ENCODE data around the gene ELOB. TPM values are rescaled to one million over a fixed set of nuclear protein-coding genes. Genes with fewer than 3 reads are reported as not detected.

ELOB gene
- total RNA-seq, 1 experiment from 2014 or later: 259 TPM

DNA sequence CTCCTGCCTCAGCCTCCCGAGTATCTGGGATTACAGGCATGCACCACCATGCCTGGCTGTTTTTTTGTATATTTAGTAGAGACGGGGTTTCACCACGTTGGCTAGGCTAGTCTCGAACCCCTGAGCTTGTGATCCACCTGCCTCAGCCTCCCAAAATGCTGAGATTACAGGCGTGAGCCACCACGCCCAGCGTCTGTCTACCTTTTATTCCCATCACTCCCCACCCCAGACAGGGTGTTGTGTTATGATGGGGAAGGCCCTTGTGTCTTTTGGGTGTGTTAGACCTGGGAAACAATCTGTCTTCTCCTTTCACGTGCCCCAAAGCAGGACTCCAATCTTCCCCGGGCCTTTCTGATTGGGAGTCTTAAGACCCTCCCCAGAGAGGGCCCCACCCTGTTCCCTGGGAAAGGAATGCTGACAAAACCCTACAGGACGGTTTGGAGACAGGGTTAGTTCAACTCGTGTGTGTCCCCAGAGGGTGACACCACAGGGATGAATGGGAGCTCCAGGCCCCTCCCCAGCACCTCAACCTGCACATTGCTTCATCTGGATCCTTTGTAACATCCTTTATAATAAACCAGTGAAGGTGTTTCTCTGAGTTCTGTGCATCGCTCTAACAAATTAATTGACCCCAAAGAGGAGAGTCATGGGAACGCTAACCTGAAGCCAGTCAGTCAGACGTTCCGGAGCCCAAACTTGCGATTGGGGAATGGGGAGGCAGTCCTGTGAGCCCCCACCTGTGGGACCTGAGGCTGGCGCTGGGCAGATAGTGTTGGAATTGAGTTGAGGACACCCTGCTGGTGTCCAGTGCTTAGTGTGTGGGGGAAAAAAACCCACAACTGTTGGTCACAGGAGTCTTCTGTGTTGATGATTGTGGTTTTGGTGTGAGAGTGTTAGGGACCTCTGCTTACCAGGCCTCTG is 3.2 kb upstream of the ELOB start:
- intact Hi-C loops (cut with micrococcal nuclease; ENCODE audit: unreplicated experiment): loop anchor here (2.0 to 5.0 kb wide), 2 partner anchors 15 to 37 kb away; partner anchors contain the start of gene PRSS21
- Histone ChIP-seq H3K4me2 (no peak overlapping the region), H3K27me3 (ENCODE audit: insufficient read depth, low read depth) (no peaks in the 10 kb centered on the region), H3K79me2 (ENCODE audit: low read depth) (peaks cover 36% of the 10 kb centered on the region), H3F3A (ENCODE audit: insufficient read depth, low read depth) (peaks cover 24% of the 10 kb centered on the region), H3K4me1 (replicated peaks; ENCODE audit: insufficient read depth) (peaks cover 19% of the 10 kb centered on the region), H3K9me3 (ENCODE audit: insufficient read depth, low read depth) (no peaks in the 10 kb centered on the region), H3K4me3 (no peak overlapping the region), H2AFZ (no peak overlapping the region), H4K20me1 (ENCODE audit: insufficient read depth) (no peaks in the 10 kb centered on the region), H3K27ac (no peak overlapping the region), H3K9me2 (ENCODE audit: insufficient read depth) (no peaks in the 10 kb centered on the region), H3K36me3 (ENCODE audit: low read depth) (no peaks in the 10 kb centered on the region)
- TF ChIP-seq, protein P1, sequence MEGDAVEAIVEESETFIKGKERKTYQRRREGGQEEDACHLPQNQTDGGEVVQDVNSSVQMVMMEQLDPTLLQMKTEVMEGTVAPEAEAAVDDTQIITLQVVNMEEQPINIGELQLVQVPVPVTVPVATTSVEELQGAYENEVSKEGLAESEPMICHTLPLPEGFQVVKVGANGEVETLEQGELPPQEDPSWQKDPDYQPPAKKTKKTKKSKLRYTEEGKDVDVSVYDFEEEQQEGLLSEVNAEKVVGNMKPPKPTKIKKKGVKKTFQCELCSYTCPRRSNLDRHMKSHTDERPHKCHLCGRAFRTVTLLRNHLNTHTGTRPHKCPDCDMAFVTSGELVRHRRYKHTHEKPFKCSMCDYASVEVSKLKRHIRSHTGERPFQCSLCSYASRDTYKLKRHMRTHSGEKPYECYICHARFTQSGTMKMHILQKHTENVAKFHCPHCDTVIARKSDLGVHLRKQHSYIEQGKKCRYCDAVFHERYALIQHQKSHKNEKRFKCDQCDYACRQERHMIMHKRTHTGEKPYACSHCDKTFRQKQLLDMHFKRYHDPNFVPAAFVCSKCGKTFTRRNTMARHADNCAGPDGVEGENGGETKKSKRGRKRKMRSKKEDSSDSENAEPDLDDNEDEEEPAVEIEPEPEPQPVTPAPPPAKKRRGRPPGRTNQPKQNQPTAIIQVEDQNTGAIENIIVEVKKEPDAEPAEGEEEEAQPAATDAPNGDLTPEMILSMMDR (conservative IDR thresholded peaks at IDR 0.05): no peak
- no peak for TF ChIP-seq EZH2 (IDR thresholded peaks at IDR 0.05; ENCODE audit: low read depth)
- POLR2A ChIA-PET (ENCODE audit: unreplicated experiment): interaction anchor here (0.5 kb wide), 1 partner anchor 71 kb away, joined by 3 read pairs; no protein-coding TSS in a partner anchor
- CTCF ChIA-PET: no interaction called here
- BruUV-seq (replicated peaks): no TSS peak
- no peak for DNase-seq

DNA sequence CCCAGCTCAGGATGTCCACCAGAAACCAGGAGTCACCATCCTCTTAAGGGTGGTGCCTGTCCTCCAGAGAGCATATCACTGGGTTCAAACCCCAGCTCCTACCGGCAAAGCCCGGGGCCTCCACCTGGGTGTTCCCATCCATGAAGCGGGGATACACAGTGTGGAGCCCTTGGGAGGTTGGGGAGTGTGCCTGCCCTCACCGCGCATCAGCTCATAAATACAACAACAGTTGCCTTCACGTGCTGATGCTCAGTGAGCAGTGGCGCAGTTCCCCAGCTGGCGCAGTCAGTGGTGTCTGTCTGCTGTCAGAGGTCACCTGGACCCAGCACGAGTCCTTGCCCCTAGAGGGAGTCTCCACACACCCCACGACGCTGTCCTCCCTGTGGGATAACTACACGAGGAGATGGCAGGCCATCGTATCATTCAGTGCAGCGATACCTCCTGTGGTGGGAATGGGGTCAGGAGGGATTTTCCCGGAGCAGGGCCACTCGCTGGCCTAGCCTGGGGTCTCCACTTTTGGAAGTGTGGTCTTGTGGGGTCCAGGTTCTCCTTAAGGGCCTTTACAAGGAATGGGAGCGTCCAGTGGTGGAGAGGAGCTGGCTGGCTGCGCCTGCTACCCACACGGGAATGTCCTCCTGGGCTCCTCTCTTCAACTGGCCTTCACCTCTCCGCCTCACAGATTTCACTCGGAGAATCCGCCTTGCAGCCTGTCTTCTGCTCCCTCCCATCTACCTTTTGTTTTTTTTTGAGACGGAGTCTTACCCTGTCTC is 2.3 kb upstream of the ELOB start:
- Histone ChIP-seq H3K36me3 (ENCODE audit: low read depth) (no peaks in the 10 kb centered on the region), H3F3A (ENCODE audit: insufficient read depth, low read depth) (peaks cover 33% of the 10 kb centered on the region), H3K27me3 (ENCODE audit: insufficient read depth, low read depth) (no peaks in the 10 kb centered on the region), H2AFZ (no peak overlapping the region), H3K4me3 (no peak overlapping the region), H3K9me3 (ENCODE audit: insufficient read depth, low read depth) (no peaks in the 10 kb centered on the region), H3K4me2 (peak overlapping the region; percentile 93; the same call in 1 of the 2 replicates), H3K9me2 (ENCODE audit: insufficient read depth) (no peaks in the 10 kb centered on the region), H4K20me1 (ENCODE audit: insufficient read depth) (no peaks in the 10 kb centered on the region), H3K27ac (no peak overlapping the region), H3K79me2 (ENCODE audit: low read depth) (peaks cover 45% of the 10 kb centered on the region), H3K4me1 (replicated peaks; ENCODE audit: insufficient read depth) (peaks cover 20% of the 10 kb centered on the region)
- BruUV-seq (replicated peaks): no TSS peak
- intact Hi-C loops (cut with micrococcal nuclease; ENCODE audit: unreplicated experiment): loop anchor here (2.0 to 5.0 kb wide), 2 partner anchors 15 to 38 kb away; partner anchors contain the start of gene PRSS21
- DNase-seq: no peak
- POLR2A ChIA-PET (ENCODE audit: unreplicated experiment): no interaction called here
- CTCF ChIA-PET: no interaction called here
- TF ChIP-seq, protein P1 (conservative IDR thresholded peaks at IDR 0.05): no peak
- TF ChIP-seq EZH2 (IDR thresholded peaks at IDR 0.05; ENCODE audit: low read depth): no peak

DNA sequence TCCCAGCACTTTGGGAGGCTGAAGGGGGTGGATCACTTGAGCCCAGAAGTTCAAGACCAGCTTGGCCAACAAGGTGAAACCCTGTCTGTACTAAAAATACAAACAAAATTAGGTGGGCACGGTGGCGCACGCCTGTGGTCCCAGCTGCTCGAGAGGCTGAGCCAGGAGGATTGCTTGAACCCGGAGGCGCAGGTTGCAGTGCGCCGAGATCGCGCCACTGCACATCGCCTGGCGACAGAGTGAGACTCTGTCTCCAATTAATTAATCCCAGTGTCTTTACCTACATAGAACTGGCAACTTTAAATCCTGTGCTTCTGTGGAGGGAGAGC is 1.5 kb upstream of the ELOB start:
- peaks cover 38% of the 10 kb centered on the region for H3F3A ChIP-seq (ENCODE audit: insufficient read depth, low read depth)
- no TSS peak for BruUV-seq (replicated peaks)
- H4K20me1 ChIP-seq (ENCODE audit: insufficient read depth): peaks cover 3% of the 10 kb centered on the region; the same call in 1 of the 2 replicates
- no peaks in the 10 kb centered on the region for H3K9me3 ChIP-seq (ENCODE audit: insufficient read depth, low read depth)
- peak overlapping the region; percentile 62 for H3K4me3 ChIP-seq
- intact Hi-C loops (cut with micrococcal nuclease; ENCODE audit: unreplicated experiment): loop anchor here (1.0 to 5.0 kb wide), 3 partner anchors 16 to 52 kb away; partner anchors contain the start of genes PRSS21 and ZG16B
- TF ChIP-seq, protein P1 (conservative IDR thresholded peaks at IDR 0.05): no peak
- no peak for TF ChIP-seq EZH2 (IDR thresholded peaks at IDR 0.05; ENCODE audit: low read depth)
- no peak overlapping the region for H2AFZ ChIP-seq
- DNase-seq: no peak
- H3K4me1 ChIP-seq (replicated peaks; ENCODE audit: insufficient read depth): peaks cover 20% of the 10 kb centered on the region
- ChIA-PET POLR2A (ENCODE audit: unreplicated experiment) (interaction anchor here (0.7 to 1.0 kb wide), 2 partner anchors 78 to 104 kb away, joined by 3 to 10 read pairs; partner anchors contain the start of gene FLYWCH2), CTCF (interaction anchor here (0.6 kb wide), 1 partner anchor 57 kb away, joined by 5 read pairs; no protein-coding TSS in a partner anchor)
- H3K9me2 ChIP-seq (ENCODE audit: insufficient read depth): no peaks in the 10 kb centered on the region
- 0 out of 2 replicates have a peak, but pooled peaks cover 2% of the 10 kb centered on the region for H3K36me3 ChIP-seq (ENCODE audit: low read depth)
- H3K27me3 ChIP-seq (ENCODE audit: insufficient read depth, low read depth): no peaks in the 10 kb centered on the region
- H3K79me2 ChIP-seq (ENCODE audit: low read depth): peaks cover 49% of the 10 kb centered on the region
- peak overlapping the region; percentile 93 for H3K4me2 ChIP-seq
- peak overlapping the region; percentile 94 for H3K27ac ChIP-seq
